Skeletal muscle satellite cell (primary cell): ENCODE measurements around the gene SFSWAP.

ENCODE experiments used
- H3K27me3 ChIP-seq: 2 replicates; pipeline ENCODE4 v1.7.0; 2013; ENCODE audit warnings: low read length; ENCODE audit not compliant: control insufficient read depth, insufficient read depth
- H3K36me3 ChIP-seq: 2 replicates; pipeline ENCODE4 v1.7.0; 2013; ENCODE audit warnings: mild to moderate bottlenecking, control low read depth, low read length; ENCODE audit not compliant: insufficient read depth
- H3K4me1 ChIP-seq: 2 replicates; pipeline ENCODE4 v1.7.0; 2013; ENCODE audit warnings: low read length; ENCODE audit not compliant: control insufficient read depth, insufficient read depth
- H3K4me2 ChIP-seq: 2 replicates; pipeline ENCODE4 v1.7.0; 2013; ENCODE audit warnings: mild to moderate bottlenecking, low read length
- H3K4me3 ChIP-seq: 2 replicates; pipeline ENCODE4 v1.7.0; 2013; ENCODE audit warnings: low read length
- H3K9ac ChIP-seq: 2 replicates; pipeline ENCODE4 v1.7.0; 2013; ENCODE audit warnings: mild to moderate bottlenecking, low read depth, low read length, moderate library complexity
- H3K9me3 ChIP-seq: replicated peaks from 2 replicates; pipeline ENCODE4 v1.7.0; 2013; ENCODE audit warnings: mild to moderate bottlenecking, control low read depth, low read length

The SFSWAP gene

DNA sequence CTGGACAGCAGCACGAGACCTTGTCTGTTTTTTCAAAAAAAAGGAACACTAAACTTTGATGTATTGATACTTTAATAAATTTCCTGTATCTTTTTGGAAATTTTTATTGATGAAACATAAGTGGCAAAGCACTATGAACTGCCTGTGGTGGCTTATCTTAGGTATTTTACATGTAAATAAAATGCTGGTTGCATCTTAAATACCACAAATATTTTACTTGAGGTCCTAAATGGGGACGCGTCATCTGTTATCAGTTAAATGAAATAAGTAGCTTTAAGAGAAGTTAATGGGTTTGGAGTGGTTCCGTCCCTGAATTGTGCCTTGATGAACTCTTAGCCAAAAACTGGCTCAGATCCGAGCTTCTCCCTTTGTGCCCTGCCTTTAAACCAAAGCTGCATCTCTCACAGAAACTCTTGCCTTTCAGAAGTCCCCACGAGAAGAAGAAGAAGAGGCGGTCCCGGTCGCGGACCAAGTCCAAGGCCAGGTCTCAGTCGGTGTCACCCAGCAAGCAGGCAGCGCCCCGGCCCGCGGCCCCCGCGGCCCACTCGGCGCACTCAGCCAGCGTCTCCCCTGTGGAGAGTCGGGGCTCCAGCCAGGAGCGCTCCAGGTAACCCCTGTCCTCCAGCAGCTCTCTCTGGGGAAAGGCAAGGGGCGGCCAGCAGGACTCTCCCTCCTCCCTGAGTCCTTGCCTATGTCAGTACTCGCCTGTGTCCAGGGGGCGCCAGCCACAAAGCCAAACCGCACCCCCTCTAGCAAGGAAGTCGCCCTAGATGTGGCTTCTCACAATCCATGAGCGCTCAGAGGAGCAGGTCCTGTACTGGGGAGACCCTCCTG is 86.1 kb downstream of the SFSWAP start:
- no peak overlapping the region for H3K4me2 ChIP-seq
- H3K4me3 ChIP-seq, result no peak overlapping the region
- no peaks in the 10 kb centered on the region for H3K9me3 ChIP-seq
- peaks cover 26% of the 10 kb centered on the region for H3K36me3 ChIP-seq
- H3K9ac ChIP-seq, result no peak overlapping the region
- H3K27me3 ChIP-seq, result no peaks in the 10 kb centered on the region
- peaks cover 6% of the 10 kb centered on the region for H3K4me1 ChIP-seq

- H3K9me3 ChIP-seq, result no peaks in the 10 kb centered on the region
- H3K9ac ChIP-seq, result no peak overlapping the region
- no peak overlapping the region for H3K4me3 ChIP-seq
- H3K27me3 ChIP-seq, result no peaks in the 10 kb centered on the region
- peaks cover 6% of the 10 kb centered on the region for H3K4me1 ChIP-seq
- H3K4me2 ChIP-seq, result no peak overlapping the region
- H3K36me3 ChIP-seq, result peaks cover 27% of the 10 kb centered on the region
Observed at GRCh38 chr12:131797588-131797934, 86.7 kb downstream of the SFSWAP start.

DNA sequence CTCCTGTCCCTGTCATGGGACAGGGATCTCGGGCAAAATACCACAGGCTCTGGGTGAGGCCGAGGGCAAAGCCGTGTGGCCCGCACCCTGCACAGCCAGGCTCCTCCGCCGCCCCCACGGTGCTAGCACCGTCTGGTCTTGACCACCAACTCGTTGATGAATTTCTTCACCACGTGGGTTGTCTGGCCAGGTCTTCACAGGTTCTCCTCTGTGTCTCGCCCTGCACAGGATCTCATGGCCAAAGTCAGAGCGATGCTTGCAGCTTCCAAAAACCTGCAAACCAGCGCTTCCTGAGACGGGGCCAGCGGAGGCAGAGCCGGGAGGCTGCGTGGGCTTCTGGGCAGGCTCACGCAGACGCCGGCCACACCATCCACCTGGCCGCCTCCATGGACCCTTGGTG is 88.3 kb downstream of the SFSWAP start:
- H3K27me3 ChIP-seq, result no peaks in the 10 kb centered on the region
- no peak overlapping the region for H3K4me2 ChIP-seq
- H3K4me3 ChIP-seq, result no peak overlapping the region
- peaks cover 25% of the 10 kb centered on the region for H3K36me3 ChIP-seq
- H3K9ac ChIP-seq, result no peak overlapping the region
- H3K9me3 ChIP-seq, result no peaks in the 10 kb centered on the region
- H3K4me1 ChIP-seq, result peaks cover 5% of the 10 kb centered on the region

GRCh38 chr12:131799828-131800593 is 89.1 kb downstream of the SFSWAP start:
- H3K27me3 ChIP-seq, result no peaks in the 10 kb centered on the region
- no peak overlapping the region for H3K4me2 ChIP-seq
- no peak overlapping the region for H3K9ac ChIP-seq
- H3K4me1 ChIP-seq, result peaks cover 5% of the 10 kb centered on the region
- no peak overlapping the region for H3K4me3 ChIP-seq
- H3K9me3 ChIP-seq, result no peaks in the 10 kb centered on the region
- peaks cover 22% of the 10 kb centered on the region for H3K36me3 ChIP-seq

DNA sequence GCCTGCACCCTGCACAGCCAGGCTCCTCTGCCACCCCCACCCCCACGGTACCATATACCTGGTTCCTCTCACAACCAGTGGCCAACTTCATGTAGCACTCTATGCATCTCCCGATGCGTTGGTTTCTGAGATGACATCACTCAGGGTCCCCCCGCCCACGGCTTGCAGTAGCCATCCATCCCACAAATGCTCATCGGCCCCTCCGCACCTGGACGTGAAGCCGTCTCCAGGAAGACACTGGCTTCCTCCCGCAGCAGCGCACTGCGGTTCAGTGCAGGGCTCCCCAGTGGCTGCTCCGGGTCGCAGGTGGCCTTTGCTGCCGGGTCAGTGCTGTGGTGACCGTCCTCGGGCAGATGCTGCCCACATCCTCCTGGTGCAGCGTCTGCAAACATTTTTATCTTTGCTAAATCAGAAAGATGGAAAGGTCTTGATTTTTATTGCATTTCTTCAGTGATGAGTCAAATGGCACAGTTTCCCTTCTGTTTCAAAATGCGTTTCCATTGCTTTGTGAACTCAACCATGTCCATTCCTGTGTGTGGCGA is 89.8 kb downstream of the SFSWAP start:
- peaks cover 5% of the 10 kb centered on the region for H3K4me1 ChIP-seq
- no peak overlapping the region for H3K4me2 ChIP-seq
- H3K27me3 ChIP-seq, result no peaks in the 10 kb centered on the region
- H3K36me3 ChIP-seq, result peaks cover 18% of the 10 kb centered on the region
- H3K4me3 ChIP-seq, result no peak overlapping the region
- no peak overlapping the region for H3K9ac ChIP-seq
- no peaks in the 10 kb centered on the region for H3K9me3 ChIP-seq

DNA sequence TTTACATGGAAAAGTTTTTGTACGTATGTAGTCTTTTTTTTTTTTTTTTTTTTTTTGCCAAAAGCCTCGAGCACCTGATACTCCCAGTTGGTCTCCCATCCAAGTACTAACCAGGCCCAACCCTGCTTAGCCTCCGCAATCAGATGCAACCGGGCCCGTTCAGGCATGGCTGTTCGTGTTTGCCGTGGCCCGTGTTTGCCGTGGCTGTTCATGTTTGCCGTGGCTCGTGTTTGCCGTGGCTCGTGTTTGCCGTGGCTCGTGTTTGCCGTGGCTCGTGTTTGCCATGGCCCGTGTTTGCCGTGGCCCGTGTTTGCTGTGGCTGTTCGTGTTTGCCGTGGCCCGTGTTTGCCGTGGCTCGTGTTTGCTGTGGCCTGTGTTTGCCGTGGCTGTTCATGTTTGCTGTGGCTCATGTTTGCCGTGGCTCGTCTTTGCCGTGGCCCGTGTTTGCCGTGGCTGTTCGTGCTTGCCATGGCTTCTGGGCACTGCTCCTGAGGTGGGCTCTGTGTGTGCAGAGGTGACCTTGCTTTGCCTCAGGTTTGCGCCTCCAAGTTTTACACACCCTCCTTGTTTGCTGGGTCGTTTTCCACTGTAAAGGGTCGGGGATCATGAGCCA is 90.5 kb downstream of the SFSWAP start:
- no peaks in the 10 kb centered on the region for H3K9me3 ChIP-seq
- no peak overlapping the region for H3K4me2 ChIP-seq
- no peak overlapping the region for H3K4me3 ChIP-seq
- H3K27me3 ChIP-seq, result no peaks in the 10 kb centered on the region
- H3K36me3 ChIP-seq, result peaks cover 18% of the 10 kb centered on the region
- no peak overlapping the region for H3K9ac ChIP-seq
- H3K4me1 ChIP-seq, result peaks cover 5% of the 10 kb centered on the region

DNA sequence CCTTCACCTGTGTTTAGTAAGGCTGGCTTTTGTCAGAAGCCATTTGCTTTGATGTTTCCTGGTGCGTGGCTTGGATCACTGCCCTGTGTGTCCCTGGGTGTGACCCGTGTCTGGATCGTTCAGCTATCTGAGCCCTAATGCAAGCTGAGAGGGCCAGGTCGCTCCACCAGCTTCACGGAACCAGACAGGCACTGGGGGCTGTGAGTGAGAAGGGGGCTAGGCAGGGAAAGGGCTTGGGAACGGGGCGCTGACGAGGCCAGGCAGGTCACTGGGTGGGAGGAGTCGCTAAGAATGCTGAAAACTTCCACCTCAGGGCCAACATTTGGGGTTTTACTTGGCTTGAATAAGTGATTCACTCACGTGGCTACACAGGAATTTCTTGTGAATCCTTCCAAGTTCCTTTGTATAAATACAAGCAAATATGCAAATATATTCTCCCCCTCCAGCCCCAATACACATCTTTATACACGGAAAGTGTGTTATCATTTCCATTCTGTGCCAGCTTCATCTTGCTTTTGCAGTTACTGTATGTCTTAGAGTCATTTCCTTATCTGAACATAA is 93.2 kb downstream of the SFSWAP start:
- Histone ChIP-seq H3K9me3 (no peaks in the 10 kb centered on the region), H3K4me2 (no peak overlapping the region), H3K4me1 (peaks cover 5% of the 10 kb centered on the region), H3K9ac (no peak overlapping the region), H3K4me3 (no peak overlapping the region), H3K27me3 (no peaks in the 10 kb centered on the region), H3K36me3 (peaks cover 8% of the 10 kb centered on the region)

- Histone ChIP-seq H3K4me2 (no peak overlapping the region), H3K9me3 (no peaks in the 10 kb centered on the region), H3K4me3 (no peak overlapping the region), H3K36me3 (peaks cover 4% of the 10 kb centered on the region), H3K9ac (no peak overlapping the region), H3K4me1 (peaks cover 5% of the 10 kb centered on the region), H3K27me3 (no peaks in the 10 kb centered on the region)
Observed at GRCh38 chr12:131805421-131805820, 94.5 kb downstream of the SFSWAP start.

- Histone ChIP-seq H3K9me3 (no peaks in the 10 kb centered on the region), H3K4me1 (peaks cover 5% of the 10 kb centered on the region)
Observed at GRCh38 chr12:131806674-131807073, 95.8 kb downstream of the SFSWAP start.

DNA sequence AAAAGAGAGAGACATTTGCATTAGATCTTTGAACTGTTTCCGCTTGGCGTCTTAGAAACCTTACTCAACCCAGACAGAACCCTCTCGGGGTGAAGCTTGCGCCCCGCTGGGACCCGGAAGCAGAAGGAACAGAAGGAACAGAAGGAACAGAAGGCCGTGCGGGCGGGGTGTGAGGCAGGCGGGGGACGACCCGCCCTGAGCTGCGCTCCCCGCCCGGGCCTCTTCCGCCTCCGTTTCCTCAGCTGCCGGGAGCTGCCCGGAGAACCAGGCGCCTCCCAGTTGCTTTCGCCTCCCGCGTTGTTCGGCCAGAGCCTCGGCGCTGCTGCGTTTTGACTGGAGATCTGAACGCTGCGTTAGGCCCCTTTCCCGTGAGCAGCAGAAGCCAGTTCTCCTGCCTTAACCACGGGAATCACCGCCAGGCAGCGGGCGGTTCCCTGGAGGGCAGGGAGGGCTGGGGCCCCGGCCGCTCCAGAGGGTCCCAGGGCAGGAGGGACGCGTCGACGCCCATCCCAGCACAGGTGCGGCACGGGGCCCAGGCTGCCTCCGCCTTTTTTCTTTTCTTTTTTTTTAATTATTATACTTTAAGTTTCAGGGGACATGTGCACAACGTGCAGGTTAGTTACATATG is 98.0 kb downstream of the SFSWAP start:
- no peaks in the 10 kb centered on the region for H3K36me3 ChIP-seq
- H3K4me3 ChIP-seq, result no peak overlapping the region
- peak overlapping the region; percentile 44 for H3K4me2 ChIP-seq
- no peaks in the 10 kb centered on the region for H3K27me3 ChIP-seq
- H3K4me1 ChIP-seq, result peaks cover 4% of the 10 kb centered on the region
- no peak overlapping the region for H3K9ac ChIP-seq
- H3K9me3 ChIP-seq, result no peaks in the 10 kb centered on the region

More at GRCh38 chr12:131806674-131807073, 95.8 kb downstream of the SFSWAP start:
- H3K4me3 ChIP-seq, result no peak overlapping the region
- H3K4me2 ChIP-seq, result no peak overlapping the region
- peaks cover 4% of the 10 kb centered on the region for H3K36me3 ChIP-seq
- H3K27me3 ChIP-seq, result no peaks in the 10 kb centered on the region
- H3K9ac ChIP-seq, result no peak overlapping the region
